Loucy (cell line): ENCODE data around the gene PSMD12.

Experiments used
- H2AFZ ChIP-seq: fragments of 200-600 bp; sonication (generic); 2 replicates; pipeline ENCODE4 v1.6.0; 2016; ENCODE audit warnings: antibody characterized with exemption, mild to moderate bottlenecking, low read length, moderate library complexity
- H3F3A ChIP-seq: fragments of 200-600 bp; 2 replicates; pipeline ENCODE4 v1.6.0; 2016; ENCODE audit warnings: antibody characterized with exemption, low read depth, mild to moderate bottlenecking
- H3K27me3 ChIP-seq: fragments of 200-600 bp; sonication (generic); 2 replicates; pipeline ENCODE4 v1.6.1; 2014; ENCODE audit warnings: low read length, mild to moderate bottlenecking; ENCODE audit not compliant: insufficient read depth, poor library complexity, severe bottlenecking
- H3K36me3 ChIP-seq: fragments of 200-600 bp; sonication (generic); 2 replicates; pipeline ENCODE4 v1.6.1; 2016; ENCODE audit warnings: low read length; ENCODE audit not compliant: insufficient read depth
- H3K4me1 ChIP-seq: fragments of 200-600 bp; sonication (generic); 2 replicates; pipeline ENCODE4 v1.5.1; 2014; ENCODE audit warnings: low read length, mild to moderate bottlenecking; ENCODE audit not compliant: insufficient read depth, poor library complexity, severe bottlenecking
- H3K4me2 ChIP-seq: fragments of 200-600 bp; sonication (generic); 2 replicates; pipeline ENCODE4 v1.6.0; 2014; ENCODE audit warnings: antibody characterized with exemption, low read length, low read depth, mild to moderate bottlenecking; ENCODE audit not compliant: poor library complexity, severe bottlenecking
- H3K4me3 ChIP-seq: fragments of 200-600 bp; sonication (generic); 2 replicates; pipeline ENCODE4 v1.5.1; 2014; ENCODE audit warnings: low read length, mild to moderate bottlenecking, mixed read lengths; ENCODE audit not compliant: poor library complexity, severe bottlenecking
- H3K79me2 ChIP-seq: fragments of 200-600 bp; sonication (generic); 2 replicates; pipeline ENCODE4 v1.6.1; 2014; ENCODE audit warnings: low read length; ENCODE audit not compliant: insufficient read depth
- H3K9ac ChIP-seq: fragments of 200-600 bp; sonication (generic); 2 replicates; pipeline ENCODE4 v1.6.0; 2014; ENCODE audit warnings: mild to moderate bottlenecking, low read depth, low read length, moderate library complexity; ENCODE audit not compliant: poor library complexity, severe bottlenecking
- H3K9me2 ChIP-seq: fragments of 200-600 bp; sonication (generic); replicated peaks from 2 replicates; pipeline ENCODE4 v1.6.1; 2016; ENCODE audit warnings: low read depth, low read length, mixed read lengths
- H3K9me3 ChIP-seq: fragments of 200-600 bp; sonication (generic); 2 replicates; pipeline ENCODE4 v1.6.1; 2014; ENCODE audit warnings: mild to moderate bottlenecking, antibody characterized with exemption, low read length, low read depth; ENCODE audit not compliant: insufficient read depth
- H4K20me1 ChIP-seq: fragments of 200-600 bp; sonication (generic); 2 replicates; pipeline ENCODE4 v1.6.0; 2014; ENCODE audit warnings: antibody characterized with exemption, low read length, mild to moderate bottlenecking; ENCODE audit not compliant: insufficient read depth, poor library complexity, severe bottlenecking
- EZH2phosphoT487 ChIP-seq: fragments of 200-600 bp; IDR thresholded peaks from 2 replicates; pipeline ENCODE4 v1.6.1; 2018; ENCODE audit warnings: antibody characterized with exemption, mild to moderate bottlenecking, moderate library complexity, borderline replicate concordance
- TF ChIP-seq, protein P1 (sequence below): fragments of 200-600 bp; sonication (generic); conservative IDR thresholded peaks from 2 replicates; pipeline ENCODE4 v1.5.1; 2014; ENCODE audit warnings: mild to moderate bottlenecking, antibody characterized with exemption, low read length

PSMD12 gene

DNA sequence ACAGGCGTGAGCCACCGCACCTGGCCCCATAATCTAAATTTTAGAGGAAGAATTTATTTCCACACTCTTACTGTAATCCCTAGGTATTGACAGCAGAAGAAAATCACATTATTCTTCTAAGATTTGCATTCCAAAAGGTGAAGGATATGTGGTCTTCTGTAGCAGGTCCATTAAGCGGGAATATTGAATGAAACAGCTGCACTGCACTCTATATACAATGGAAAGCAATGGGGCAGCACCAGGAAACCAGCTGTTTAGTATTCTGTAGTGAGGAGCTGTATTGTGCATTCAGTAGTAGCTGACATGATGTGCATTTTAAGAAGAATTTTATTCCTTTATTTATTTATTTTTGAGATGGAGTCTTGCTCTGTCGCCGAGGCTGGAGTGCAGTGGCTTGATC lies 49.6 kb downstream of the PSMD12 start:
- Histone ChIP-seq H2AFZ (no peak overlapping the region), H3K36me3 (no peaks in the 10 kb centered on the region), H3K27me3 (no peaks in the 10 kb centered on the region), H3K79me2 (no peaks in the 10 kb centered on the region), H3K4me2 (no peak overlapping the region), H3F3A (no peaks in the 10 kb centered on the region), H4K20me1 (no peaks in the 10 kb centered on the region), H3K9me3 (no peaks in the 10 kb centered on the region), H3K9ac (no peak overlapping the region), H3K4me1 (no peaks in the 10 kb centered on the region), H3K4me3 (no peak overlapping the region), H3K9me2 (no peaks in the 10 kb centered on the region)
- TF ChIP-seq, protein P1, sequence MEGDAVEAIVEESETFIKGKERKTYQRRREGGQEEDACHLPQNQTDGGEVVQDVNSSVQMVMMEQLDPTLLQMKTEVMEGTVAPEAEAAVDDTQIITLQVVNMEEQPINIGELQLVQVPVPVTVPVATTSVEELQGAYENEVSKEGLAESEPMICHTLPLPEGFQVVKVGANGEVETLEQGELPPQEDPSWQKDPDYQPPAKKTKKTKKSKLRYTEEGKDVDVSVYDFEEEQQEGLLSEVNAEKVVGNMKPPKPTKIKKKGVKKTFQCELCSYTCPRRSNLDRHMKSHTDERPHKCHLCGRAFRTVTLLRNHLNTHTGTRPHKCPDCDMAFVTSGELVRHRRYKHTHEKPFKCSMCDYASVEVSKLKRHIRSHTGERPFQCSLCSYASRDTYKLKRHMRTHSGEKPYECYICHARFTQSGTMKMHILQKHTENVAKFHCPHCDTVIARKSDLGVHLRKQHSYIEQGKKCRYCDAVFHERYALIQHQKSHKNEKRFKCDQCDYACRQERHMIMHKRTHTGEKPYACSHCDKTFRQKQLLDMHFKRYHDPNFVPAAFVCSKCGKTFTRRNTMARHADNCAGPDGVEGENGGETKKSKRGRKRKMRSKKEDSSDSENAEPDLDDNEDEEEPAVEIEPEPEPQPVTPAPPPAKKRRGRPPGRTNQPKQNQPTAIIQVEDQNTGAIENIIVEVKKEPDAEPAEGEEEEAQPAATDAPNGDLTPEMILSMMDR, result no peak
- no peak for TF ChIP-seq EZH2phosphoT487

DNA sequence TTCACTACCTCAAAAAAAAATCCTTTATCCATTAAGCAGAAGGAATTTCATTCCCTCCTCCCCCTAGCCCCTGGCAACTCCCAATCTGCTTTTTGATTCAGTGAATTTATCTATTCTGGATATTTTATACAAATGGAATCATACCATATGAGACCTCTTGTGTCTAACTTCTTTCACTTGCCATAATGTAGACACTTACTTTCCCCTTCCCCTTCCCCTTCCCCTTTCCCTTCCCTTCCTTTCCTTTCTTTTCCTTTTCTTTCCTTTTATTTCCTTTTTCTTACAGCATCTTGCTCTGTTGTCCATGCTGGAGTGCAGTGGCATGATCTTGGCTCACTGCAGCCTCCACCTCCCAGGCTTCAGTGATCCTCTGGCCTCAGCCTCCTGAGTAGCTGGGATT lies 50.5 kb downstream of the PSMD12 start:
- TF ChIP-seq, protein P1, result no peak

DNA sequence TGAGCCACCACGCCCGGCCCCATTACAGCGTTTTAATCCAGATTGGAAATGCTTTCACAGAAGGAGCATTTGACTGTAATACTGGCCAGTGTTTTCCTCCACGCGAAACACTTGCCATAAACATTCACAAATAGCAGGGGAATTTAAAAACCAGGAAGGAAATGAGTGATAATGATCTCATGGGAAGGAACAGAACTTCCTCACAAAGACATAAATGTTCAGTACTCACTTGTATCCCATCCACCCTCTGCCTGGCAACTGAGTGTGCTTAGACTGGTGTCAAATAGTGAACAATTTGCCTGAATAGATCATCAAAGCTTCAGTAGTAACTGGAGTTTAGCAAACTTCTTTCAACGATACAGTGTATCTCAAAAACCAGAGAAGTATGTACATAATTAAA lies 54.1 kb downstream of the PSMD12 start:
- no peak for TF ChIP-seq EZH2phosphoT487
- TF ChIP-seq, protein P1, result no peak
- no peaks in the 10 kb centered on the region for H3F3A ChIP-seq
- H3K4me1 ChIP-seq, result no peaks in the 10 kb centered on the region
- H3K9me2 ChIP-seq, result no peaks in the 10 kb centered on the region
- H3K4me3 ChIP-seq, result no peak overlapping the region
- H3K27me3 ChIP-seq, result no peaks in the 10 kb centered on the region
- H2AFZ ChIP-seq, result 0 out of 2 replicates have a peak overlapping the region, but pooled peaks have one; percentile 66
- H3K4me2 ChIP-seq, result no peak overlapping the region
- H3K36me3 ChIP-seq, result no peaks in the 10 kb centered on the region
- H3K9ac ChIP-seq, result no peak overlapping the region
- H3K9me3 ChIP-seq, result no peaks in the 10 kb centered on the region
- H3K79me2 ChIP-seq, result no peaks in the 10 kb centered on the region
- H4K20me1 ChIP-seq, result no peaks in the 10 kb centered on the region

More for the DNA sequence above, 50.5 kb downstream of the PSMD12 start:
- Histone ChIP-seq H3K4me2 (no peak overlapping the region), H3K4me1 (no peaks in the 10 kb centered on the region), H4K20me1 (no peaks in the 10 kb centered on the region), H3K9me2 (no peaks in the 10 kb centered on the region), H2AFZ (no peak overlapping the region), H3K27me3 (no peaks in the 10 kb centered on the region), H3F3A (no peaks in the 10 kb centered on the region), H3K36me3 (no peaks in the 10 kb centered on the region), H3K79me2 (no peaks in the 10 kb centered on the region), H3K9me3 (no peaks in the 10 kb centered on the region), H3K4me3 (no peak overlapping the region), H3K9ac (no peak overlapping the region)
